GM18520 (cell line): Measurements from ENCODE around the gene MAST1.
"Not testable (repeated sequence)": the region's sequence is repeated elsewhere in the genome, so short reads cannot be mapped to it uniquely, and the experiment has no call there.

ENCODE experiments used
- ATAC-seq: cut with Tn5 transposase; IDR thresholded peaks from one replicate; pipeline ENCODE4 v1.9.1; 2021; ENCODE audit not compliant: unreplicated experiment

MAST1 gene

DNA sequence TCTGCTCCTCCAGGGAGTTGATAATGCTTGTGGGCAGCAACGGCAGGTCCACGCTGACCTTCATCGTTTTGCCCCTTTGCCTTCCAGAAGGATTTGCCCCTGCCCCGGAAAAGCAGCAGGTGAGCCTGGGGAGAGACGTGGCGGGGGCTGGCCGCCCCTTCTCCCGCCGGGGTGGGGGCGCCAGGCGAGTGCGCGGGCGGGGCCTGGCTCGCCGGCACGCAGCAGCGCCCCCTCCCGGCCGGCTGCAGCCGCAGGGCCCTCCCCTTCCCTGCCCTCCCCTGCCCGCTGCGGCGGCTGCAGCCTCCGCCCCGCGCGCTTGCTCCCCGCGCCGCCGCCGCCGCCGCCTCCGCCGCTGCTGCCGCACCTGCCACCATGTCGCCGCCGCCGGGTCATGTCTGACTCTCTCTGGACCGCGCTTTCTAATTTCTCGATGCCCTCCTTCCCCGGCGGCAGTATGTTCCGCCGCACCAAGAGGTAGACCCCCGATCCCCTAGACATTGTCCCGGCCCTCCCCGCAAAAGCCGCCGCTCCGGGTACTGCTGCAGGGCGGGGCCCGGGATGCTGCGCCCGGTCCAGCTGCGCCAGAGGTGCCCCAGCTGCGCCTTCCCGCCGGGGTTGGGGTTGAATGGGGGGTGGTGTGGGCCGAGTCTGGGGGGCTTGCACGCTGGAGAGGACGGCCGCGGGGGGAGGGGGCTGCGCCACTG, at the start of gene MAST1:
MAST1 (plus strand) TSS at position 334 of the 704 bp plus-strand sequence; CDS start at position 392, 58 bp downstream.
- no peak for ATAC-seq

DNA sequence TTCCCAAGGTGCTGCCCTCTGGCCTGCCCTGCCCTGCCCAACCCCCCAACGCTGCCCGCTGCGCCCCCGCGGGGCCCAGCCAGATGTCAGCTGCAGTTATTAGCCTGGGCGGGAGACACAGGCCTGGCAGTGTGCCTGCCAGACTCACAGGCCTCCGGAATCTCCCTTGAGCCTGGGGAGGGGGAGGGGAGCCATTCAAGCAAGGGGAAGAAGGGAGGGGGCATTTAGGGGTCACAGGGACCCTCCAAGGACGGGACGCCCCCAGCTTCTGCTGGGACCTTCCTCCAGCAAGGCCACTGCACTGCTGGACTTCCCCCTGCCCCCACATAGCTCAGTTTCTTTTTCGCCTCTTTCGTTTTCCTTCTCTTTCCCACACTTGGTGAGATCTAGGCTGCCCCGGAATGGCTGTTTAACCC, 49.6 kb upstream of the MAST1 start:
- no peak for ATAC-seq

- ATAC-seq: no peak
These were observed 49.0 kb upstream of the MAST1 start for GRCh38 chr19:12789098-12789903.

DNA sequence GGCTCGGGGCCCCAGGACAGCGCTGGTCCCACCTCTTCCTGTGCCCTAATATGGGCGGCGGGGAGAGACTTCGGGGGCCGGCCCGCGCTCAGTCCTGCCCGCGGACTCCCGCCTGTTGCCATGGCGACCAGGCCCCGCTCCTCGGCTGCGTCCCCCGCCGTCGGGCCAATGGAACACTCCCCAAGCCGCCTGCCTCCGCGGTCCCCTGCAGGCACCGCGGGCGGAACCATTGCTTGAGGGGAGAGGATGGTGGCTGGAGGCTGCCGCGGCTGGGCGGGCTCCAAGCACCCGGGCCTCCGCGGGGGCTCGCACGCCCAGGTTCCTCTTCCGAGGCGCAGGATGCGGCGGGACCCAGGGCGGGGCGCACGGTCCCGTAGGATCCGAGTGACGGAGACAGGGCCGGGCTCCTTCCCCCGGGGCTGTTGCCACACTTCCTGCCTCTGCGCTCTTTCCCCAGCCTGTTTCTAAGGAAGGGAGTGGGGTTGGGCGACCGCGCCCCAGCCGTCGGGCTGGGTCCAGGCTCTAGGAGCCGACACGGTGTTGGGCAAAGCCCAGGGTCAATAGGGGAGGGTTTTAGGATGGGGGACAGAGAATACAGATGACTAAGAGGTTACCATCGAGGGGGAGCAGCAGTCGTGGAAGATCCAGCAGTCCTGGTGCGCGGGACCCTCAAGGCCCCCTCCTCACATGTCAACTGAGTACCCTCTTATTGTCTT, 48.3 kb upstream of the MAST1 start:
- peak; percentile 27 for ATAC-seq

DNA sequence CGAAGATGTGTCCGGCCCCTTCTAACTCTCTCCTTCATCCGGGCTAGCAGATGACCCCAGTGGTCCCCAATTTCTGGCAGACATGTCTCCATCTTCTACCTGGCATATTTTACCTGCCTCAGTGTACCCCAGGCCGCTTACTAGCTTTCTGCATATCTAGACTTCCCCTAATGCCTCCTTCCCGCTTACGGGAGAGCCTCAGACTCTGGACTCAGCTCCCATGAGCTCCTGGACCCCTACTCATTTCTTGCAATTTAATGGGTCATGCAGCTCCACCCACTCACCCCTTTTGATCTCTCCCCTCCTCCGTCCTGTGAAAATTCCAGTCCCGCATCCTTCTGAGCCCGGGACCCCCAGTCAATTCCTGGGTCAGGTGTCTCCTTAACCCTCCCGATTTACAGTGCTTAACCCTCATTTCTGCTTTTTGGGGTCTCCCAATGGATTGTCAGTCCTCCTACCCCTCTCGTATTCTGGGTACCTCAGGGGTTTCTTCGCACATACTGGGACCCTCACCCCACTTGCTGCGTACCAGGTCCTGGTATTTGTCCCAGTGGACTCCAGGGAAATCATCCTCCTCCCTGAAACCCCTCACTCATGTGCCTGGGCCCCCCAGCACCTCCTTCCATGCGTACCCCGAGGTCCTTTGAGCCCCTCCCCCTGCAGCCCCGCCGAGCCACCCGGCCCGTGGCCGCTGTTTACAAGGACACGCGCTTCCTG, 47.5 kb upstream of the MAST1 start:
- no peak for ATAC-seq

DNA sequence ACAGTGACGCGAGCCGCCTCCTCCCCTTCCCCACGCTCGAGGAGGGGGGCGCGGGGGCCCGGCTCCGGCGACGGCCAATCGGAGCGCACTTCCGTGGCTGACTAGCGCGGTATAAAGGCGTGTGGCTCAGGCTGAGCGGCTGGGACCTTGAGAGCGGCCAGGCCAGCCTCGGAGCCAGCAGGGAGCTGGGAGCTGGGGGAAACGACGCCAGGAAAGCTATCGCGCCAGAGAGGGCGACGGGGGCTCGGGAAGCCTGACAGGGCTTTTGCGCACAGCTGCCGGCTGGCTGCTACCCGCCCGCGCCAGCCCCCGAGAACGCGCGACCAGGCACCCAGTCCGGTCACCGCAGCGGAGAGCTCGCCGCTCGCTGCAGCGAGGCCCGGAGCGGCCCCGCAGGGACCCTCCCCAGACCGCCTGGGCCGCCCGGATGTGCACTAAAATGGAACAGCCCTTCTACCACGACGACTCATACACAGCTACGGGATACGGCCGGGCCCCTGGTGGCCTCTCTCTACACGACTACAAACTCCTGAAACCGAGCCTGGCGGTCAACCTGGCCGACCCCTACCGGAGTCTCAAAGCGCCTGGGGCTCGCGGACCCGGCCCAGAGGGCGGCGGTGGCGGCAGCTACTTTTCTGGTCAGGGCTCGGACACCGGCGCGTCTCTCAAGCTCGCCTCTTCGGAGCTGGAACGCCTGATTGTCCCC, 46.8 kb upstream of the MAST1 start, which contains the start of gene JUNB:
JUNB (plus strand) TSS at position 142 of the 706 bp plus-strand sequence; CDS start at position 428, 286 bp downstream.
- ATAC-seq: peak; percentile 22

- ATAC-seq: no peak
These were observed 46.1 kb upstream of the MAST1 start for GRCh38 chr19:12792051-12792852.

- ATAC-seq: no peak
These were observed 45.4 kb upstream of the MAST1 start for GRCh38 chr19:12792853-12793289.

- ATAC-seq: peak; percentile 25
These were observed 44.8 kb upstream of the MAST1 start for GRCh38 chr19:12793290-12794195.

DNA sequence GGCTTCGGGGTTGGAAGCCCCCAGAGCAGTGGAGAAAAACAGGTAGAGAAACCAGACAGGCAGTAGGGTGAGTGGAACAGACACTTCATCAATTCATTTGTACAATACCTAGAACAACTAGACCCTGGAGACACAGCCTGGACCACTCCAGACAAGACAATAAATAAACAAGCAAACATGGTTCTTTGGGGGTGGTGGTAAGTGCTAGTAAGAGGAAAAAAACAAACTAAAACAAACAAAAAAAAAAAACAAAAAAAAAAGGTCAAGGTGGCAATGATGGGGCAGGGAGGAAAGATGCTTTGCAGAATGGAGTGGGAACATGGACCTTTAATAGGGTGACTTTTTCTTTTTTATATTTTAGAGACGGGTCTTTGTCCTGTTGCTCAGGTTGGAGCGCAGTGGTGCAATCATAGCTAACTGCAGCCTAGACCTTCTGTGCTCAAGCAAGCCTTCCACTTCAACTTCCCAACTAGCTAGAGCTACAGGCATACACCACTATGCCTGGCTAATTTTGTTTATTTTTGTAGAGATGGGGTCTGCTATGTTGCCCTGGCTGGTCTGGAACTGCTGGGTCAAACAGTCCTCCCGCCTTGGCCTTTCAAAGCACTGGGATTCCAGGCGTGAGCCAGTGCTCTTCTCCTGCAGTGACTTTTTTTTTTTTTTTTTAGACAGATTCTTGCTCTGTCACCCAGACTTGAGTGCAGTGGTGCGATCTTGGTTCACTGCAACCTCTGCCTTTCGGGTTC, 43.9 kb upstream of the MAST1 start:
- no peak for ATAC-seq

- no peak for ATAC-seq
These were observed 43.3 kb upstream of the MAST1 start for GRCh38 chr19:12794971-12795381.

- no peak for ATAC-seq
These were observed 41.9 kb upstream of the MAST1 start for GRCh38 chr19:12796146-12797071.

DNA sequence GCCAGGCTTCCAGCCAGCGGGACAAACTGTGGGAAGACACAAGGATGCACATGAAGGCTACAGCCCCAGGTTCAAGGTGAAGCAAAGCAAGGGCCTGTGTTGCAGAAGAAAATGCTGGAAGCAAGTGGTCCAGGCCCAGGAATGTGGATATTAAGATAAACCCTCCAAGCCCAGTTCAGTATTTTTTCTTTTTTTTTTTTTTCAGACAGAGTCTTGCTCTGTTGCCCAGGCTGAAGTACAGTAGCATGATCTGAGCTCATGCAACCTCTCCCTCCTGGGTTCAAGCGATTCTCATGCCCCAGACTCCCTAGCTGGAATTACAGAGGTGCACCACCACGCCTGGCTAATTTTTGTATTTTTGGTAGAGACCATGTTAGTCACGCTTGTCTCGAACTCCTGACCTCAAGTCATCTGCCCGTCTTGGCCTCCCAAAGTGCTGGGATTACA, 41.2 kb upstream of the MAST1 start:
- no peak for ATAC-seq

GRCh38 chr19:12797607-12798006, 40.7 kb upstream of the MAST1 start:
- not testable (repeated sequence) for ATAC-seq

DNA sequence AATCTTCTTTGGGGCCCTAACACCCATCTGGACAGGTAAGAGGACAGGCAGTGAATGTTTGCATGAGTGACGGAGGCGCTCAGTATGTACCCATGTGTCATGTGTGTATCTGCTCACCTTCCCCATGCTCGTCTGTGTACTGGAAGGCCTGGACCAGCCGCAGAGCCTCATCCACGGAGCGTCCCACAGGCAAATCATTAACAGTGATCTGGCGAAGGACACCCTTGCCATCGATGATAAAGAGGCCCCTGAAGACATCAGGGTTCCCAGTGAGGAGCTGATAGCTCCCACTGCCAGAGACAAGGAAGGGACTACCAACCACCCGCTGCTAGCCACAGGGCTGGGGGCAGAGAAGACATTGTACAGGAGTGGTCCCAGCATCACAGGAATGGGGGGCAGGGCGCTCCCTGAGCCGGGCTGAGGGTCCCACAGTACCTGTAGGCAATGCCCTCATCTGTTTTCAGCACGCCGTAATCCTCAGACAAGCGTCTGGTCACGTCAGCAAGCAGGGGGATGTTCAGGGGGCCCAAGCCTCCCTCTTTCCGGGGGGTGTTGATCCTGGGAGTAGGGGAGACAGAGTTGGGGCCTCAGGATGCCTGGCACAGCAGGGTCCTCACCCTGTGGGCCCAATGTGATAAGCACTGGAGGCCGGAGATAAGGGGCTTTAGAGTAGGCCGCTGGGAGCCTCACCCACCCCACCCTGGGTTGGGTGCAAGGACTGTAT, 38.4 kb upstream of the MAST1 start:
- no peak for ATAC-seq

- ATAC-seq: no peak
These were observed 37.9 kb upstream of the MAST1 start for GRCh38 chr19:12800466-12800770.
